ENCODE results near the gene CENPW. TPM values are rescaled to one million over a fixed set of nuclear protein-coding genes. Genes with fewer than 3 reads are reported as not detected.

The CENPW gene
- 10 to 100 TPM in 1 of 3 donors, 1 to 10 TPM in 2; 4.1 to 30.7 (median 9.8) TPM for total RNA-seq
- long read RNA-seq, donor 1, partial matches to known transcripts: 0 of 4 reads
- long read RNA-seq, donor 1, other reads (novel, unspliced or antisense): 0 of 4 reads
- long read RNA-seq, donor 2, transcript CENPW-203 (3 exons, 750 nt): major isoform, 17 of 19 reads
- long read RNA-seq, donor 2, partial matches to known transcripts: 0 of 19 reads
- long read RNA-seq, donor 2, other reads (novel, unspliced or antisense): 0 of 19 reads

- ATAC-seq: peak; percentile 100
- no peaks in the 10 kb centered on the region for H3K36me3 ChIP-seq (ENCODE audit: low read depth)
These were observed at the start of gene CENPW for GRCh38 chr6:126339796-126340609. CENPW (plus strand) TSS chr6:126340115; CDS start chr6:126340274, 159 bp downstream.

GRCh38 chr6:126293891-126294524, 45.9 kb upstream of the CENPW start:
- no peak for TF ChIP-seq CTCF (IDR thresholded peaks at IDR 0.05)
- no peaks in the 10 kb centered on the region for H3K9me3 ChIP-seq
- H3K4me3 ChIP-seq: no peak overlapping the region
- H3K4me1 ChIP-seq (ENCODE audit: low read depth): no peaks in the 10 kb centered on the region
- no peak for DNase-seq
- no peak for ATAC-seq
- no peaks in the 10 kb centered on the region for H3K36me3 ChIP-seq (ENCODE audit: low read depth)
- intact Hi-C loops (cut with DNase I, micrococcal nuclease): no loop called here

More at GRCh38 chr6:126339796-126340609, at the start of gene CENPW:
- no peak for TF ChIP-seq CTCF (IDR thresholded peaks at IDR 0.05)
- H3K9me3 ChIP-seq: no peaks in the 10 kb centered on the region
- H3K4me1 ChIP-seq (ENCODE audit: low read depth): peaks cover 15% of the 10 kb centered on the region
- intact Hi-C loops (cut with DNase I, micrococcal nuclease): no loop called here
- peak within 1 kb of the TSS; percentile 25 for H3K4me3 ChIP-seq
- DNase-seq: peak; percentile 94 to 99 (median 96)

GRCh38 chr6:126300126-126300525, 39.8 kb upstream of the CENPW start:
- ATAC-seq: no peak
- Histone ChIP-seq H3K4me1 (ENCODE audit: low read depth) (no peaks in the 10 kb centered on the region), H3K36me3 (ENCODE audit: low read depth) (no peaks in the 10 kb centered on the region), H3K9me3 (no peaks in the 10 kb centered on the region), H3K4me3 (no peak overlapping the region)
- TF ChIP-seq CTCF (IDR thresholded peaks at IDR 0.05): no peak
- DNase-seq: no peak
- intact Hi-C loops (cut with DNase I, micrococcal nuclease): no loop called here

- no peaks in the 10 kb centered on the region for H3K9me3 ChIP-seq
- H3K4me1 ChIP-seq (ENCODE audit: low read depth): no peaks in the 10 kb centered on the region
- ATAC-seq (no peak), DNase-seq (no peak)
- intact Hi-C loops (cut with DNase I, micrococcal nuclease): no loop called here
- H3K4me3 ChIP-seq: no peak overlapping the region
- no peak for TF ChIP-seq CTCF (IDR thresholded peaks at IDR 0.05)
- no peaks in the 10 kb centered on the region for H3K36me3 ChIP-seq (ENCODE audit: low read depth)
These were observed 39.2 kb upstream of the CENPW start for GRCh38 chr6:126300735-126301134.

- Histone ChIP-seq H3K4me1 (ENCODE audit: low read depth) (no peaks in the 10 kb centered on the region), H3K36me3 (ENCODE audit: low read depth) (no peaks in the 10 kb centered on the region), H3K9me3 (no peaks in the 10 kb centered on the region), H3K4me3 (no peak overlapping the region)
- TF ChIP-seq CTCF (IDR thresholded peaks at IDR 0.05): no peak
- intact Hi-C loops (cut with DNase I, micrococcal nuclease): no loop called here
- ATAC-seq (peak; percentile 79), DNase-seq (no peak)
These were observed 37.7 kb upstream of the CENPW start for GRCh38 chr6:126302191-126302590.
